IPS-18c (cell line): Measurements from ENCODE around the gene ADAM8.
"Not testable (repeated sequence)": the region's sequence is repeated elsewhere in the genome, so short reads cannot be mapped to it uniquely, and the experiment has no call there.

ENCODE experiments used
- H3K4me3 ChIP-seq: 2 replicates; pipeline ENCODE4 v1.7.0; 2013; ENCODE audit warnings: low read depth, mild to moderate bottlenecking, low read length, moderate library complexity; ENCODE audit not compliant: insufficient read depth
- H3K9me3 ChIP-seq: one replicate; pipeline ENCODE4 v1.6.1; 2013; ENCODE audit warnings: mild to moderate bottlenecking, low read length, moderate library complexity; ENCODE audit not compliant: control insufficient read depth, insufficient read depth

Gene ADAM8

GRCh38 chr10:133231946-133232574, 44.6 kb downstream of the ADAM8 start:
- H3K9me3 ChIP-seq = peaks cover 4% of the 10 kb centered on the region
- peak overlapping the region; percentile 51 for H3K4me3 ChIP-seq

- H3K4me3 ChIP-seq = peak overlapping the region; percentile 51
Measured at GRCh38 chr10:133231244-133231945, 45.3 kb downstream of the ADAM8 start.

GRCh38 chr10:133230387-133231195, 46.1 kb downstream of the ADAM8 start:
- Histone ChIP-seq H3K4me3 (peak overlapping the region; percentile 51), H3K9me3 (peaks cover 4% of the 10 kb centered on the region)

More at GRCh38 chr10:133231244-133231945, 45.3 kb downstream of the ADAM8 start:
- H3K9me3 ChIP-seq = peaks cover 4% of the 10 kb centered on the region

- no peaks in the 10 kb centered on the region for H3K9me3 ChIP-seq
- peak within 1 kb of the TSS; percentile 53 for H3K4me3 ChIP-seq
Measured at GRCh38 chr10:133230044-133230361, 46.7 kb downstream of the ADAM8 start, which contains the start of gene UTF1. TSS of gene UTF1 (plus strand) at chr10:133230217. CDS start at chr10:133230289, 72 bp downstream.

GRCh38 chr10:133229265-133230043, 47.2 kb downstream of the ADAM8 start:
- H3K4me3 ChIP-seq = peak overlapping the region; percentile 53
- H3K9me3 ChIP-seq = peaks cover under 1% of the 10 kb centered on the region

- Histone ChIP-seq H3K9me3 (peaks cover 2% of the 10 kb centered on the region), H3K4me3 (no peak overlapping the region)
Measured at GRCh38 chr10:133227256-133227655, 49.4 kb downstream of the ADAM8 start.

GRCh38 chr10:133226251-133226808, 50.3 kb downstream of the ADAM8 start:
- no peak overlapping the region for H3K4me3 ChIP-seq

GRCh38 chr10:133225707-133226191, 50.9 kb downstream of the ADAM8 start:
- no peak overlapping the region for H3K4me3 ChIP-seq
- peaks cover 2% of the 10 kb centered on the region for H3K9me3 ChIP-seq

More at GRCh38 chr10:133226251-133226808, 50.3 kb downstream of the ADAM8 start:
- H3K9me3 ChIP-seq = peaks cover 2% of the 10 kb centered on the region

- Histone ChIP-seq H3K9me3 (peaks cover 2% of the 10 kb centered on the region), H3K4me3 (no peak overlapping the region)
Measured at GRCh38 chr10:133224756-133225372, 51.8 kb downstream of the ADAM8 start.

GRCh38 chr10:133224076-133224475, 52.6 kb downstream of the ADAM8 start:
- Histone ChIP-seq H3K4me3 (no peak overlapping the region), H3K9me3 (peaks cover 2% of the 10 kb centered on the region)

- not testable (repeated sequence) for H3K4me3 ChIP-seq, H3K9me3 ChIP-seq
Measured at GRCh38 chr10:133221756-133222155, 54.9 kb downstream of the ADAM8 start.

- Histone ChIP-seq H3K9me3 (peaks cover 2% of the 10 kb centered on the region), H3K4me3 (no peak overlapping the region)
Measured at GRCh38 chr10:133221331-133221730, 55.3 kb downstream of the ADAM8 start.

GRCh38 chr10:133219782-133220181, 56.9 kb downstream of the ADAM8 start:
- Histone ChIP-seq H3K4me3 (no peak overlapping the region), H3K9me3 (peaks cover 2% of the 10 kb centered on the region)

- no peak overlapping the region for H3K4me3 ChIP-seq
- H3K9me3 ChIP-seq = no peaks in the 10 kb centered on the region
Measured at GRCh38 chr10:133218891-133219290, 57.8 kb downstream of the ADAM8 start.

GRCh38 chr10:133217800-133218589, 58.7 kb downstream of the ADAM8 start:
- H3K9me3 ChIP-seq = no peaks in the 10 kb centered on the region
- H3K4me3 ChIP-seq = no peak overlapping the region

- Histone ChIP-seq H3K9me3 (no peaks in the 10 kb centered on the region), H3K4me3 (no peak overlapping the region)
Measured at GRCh38 chr10:133216776-133217175, 59.9 kb downstream of the ADAM8 start.
